Tibial nerve (tissue), 4 donors: ENCODE results near the gene TMEM101. TPM values are rescaled to one million over a fixed set of nuclear protein-coding genes. Genes with fewer than 3 reads are reported as not detected.

Experiments
- DNase-seq, 2 donors: peaks; one replicate each; pipeline ENCODE4 v3.0.0-alpha.2; 2019; ENCODE audit warnings: low spot score in 2 of 2
- H3K27ac ChIP-seq, 4 donors: fragments of 200-600 bp; sonication (generic) in 3 of 4; one replicate each; pipeline ENCODE4 v1.5.1; 2017 to 2019; ENCODE audit warnings: mild to moderate bottlenecking in 1 of 4
- H3K27me3 ChIP-seq, 2 donors: fragments of 200-600 bp; sonication (generic) in 1 of 2; one replicate each; pipeline versions ENCODE4 v1.5.1 to v1.6.0; 2017 to 2019
- H3K36me3 ChIP-seq, 3 donors: fragments of 200-600 bp; sonication (generic); one replicate each; pipeline ENCODE4 v1.5.1; 2018 to 2019
- H3K4me1 ChIP-seq, 4 donors: fragments of 200-600 bp; sonication (generic) in 3 of 4; one replicate each; pipeline ENCODE4 v1.5.1; 2017 to 2019
- H3K4me3 ChIP-seq, 4 donors: fragments of 200-600 bp; sonication (generic) in 3 of 4; one replicate each; pipeline ENCODE4 v1.5.1; 2017 to 2019; ENCODE audit warnings: mild to moderate bottlenecking in 1 of 4, moderate library complexity in 1 of 4
- H3K9me3 ChIP-seq, 4 donors: fragments of 200-600 bp; sonication (generic) in 3 of 4; one replicate each; pipeline ENCODE4 v1.5.1; 2017 to 2019
- EP300 ChIP-seq, 2 donors: sonication (generic); formaldehyde crosslinking; IDR thresholded peaks; one replicate each; pipeline ENCODE4 v1.6.1; 2017; ENCODE audit warnings: antibody characterized with exemption in 2 of 2, mild to moderate bottlenecking in 1 of 2
- POLR2A ChIP-seq, 2 donors: fragments of 450-650 bp; IDR thresholded peaks; one replicate each; pipeline ENCODE4 v1.6.1; 2017; ENCODE audit warnings: antibody characterized with exemption in 2 of 2, mild to moderate bottlenecking in 2 of 2, moderate library complexity in 2 of 2
- WGBS, 2 donors: methylation state at CpG; one replicate each; pipeline ENCODE4 v1.1.5; 2018; 5-methylcytosine and 5-hydroxymethylcytosine counted together
- total RNA-seq, 4 donors: library from RNA; depleted of rRNA; stranded (reverse); fragments of >200 nt; gene quantifications; one replicate each; pipeline ENCODE4 v1.1.0, GENCODE V29; 2016
- TF ChIP-seq, protein P1 (sequence below), 5 experiments: fragments of 200-600 bp in 3 of 5; fragments of 450-650 bp in 2 of 5; sonication (generic) in 3 of 5; IDR thresholded peaks; one replicate each; pipeline ENCODE4 v1.5.1; 2016 to 2019; ENCODE audit warnings: antibody characterized with exemption in 5 of 5, mild to moderate bottlenecking in 3 of 5, moderate library complexity in 2 of 5

Gene TMEM101
- total RNA-seq, 4 donors from 2014 or later, result 28.6 to 41.2 (median 34.5) TPM

DNA sequence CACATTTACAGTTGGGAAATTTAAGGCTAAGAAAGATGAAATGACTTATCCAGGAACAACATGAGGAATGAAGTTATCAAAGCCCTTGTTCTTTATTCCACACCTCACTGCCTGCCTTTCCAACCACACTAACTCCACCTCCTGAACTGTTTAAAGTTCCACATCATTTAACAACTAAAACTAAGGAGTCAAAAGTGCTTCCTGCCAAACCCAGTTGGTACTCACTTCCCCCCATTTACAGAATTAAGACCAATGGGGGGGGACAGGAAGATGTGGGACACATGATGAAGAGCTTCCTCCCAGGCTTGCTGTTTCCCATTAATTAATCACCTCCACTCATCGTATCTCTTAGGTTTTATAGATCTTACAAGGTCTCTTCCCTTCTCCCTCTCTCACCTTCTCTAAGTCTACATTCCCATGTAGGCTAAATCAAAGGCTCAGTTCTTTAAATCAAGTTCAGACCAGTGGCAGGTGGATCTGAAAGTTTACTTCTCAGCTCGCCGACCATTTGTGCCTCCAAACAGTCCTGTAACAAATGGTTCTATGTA lies 19.2 kb upstream of the TMEM101 start:
- TF ChIP-seq POLR2A (IDR thresholded peaks at IDR 0.05) (no peak), EP300 (IDR thresholded peaks at IDR 0.05) (no peak)
- TF ChIP-seq, protein P1, sequence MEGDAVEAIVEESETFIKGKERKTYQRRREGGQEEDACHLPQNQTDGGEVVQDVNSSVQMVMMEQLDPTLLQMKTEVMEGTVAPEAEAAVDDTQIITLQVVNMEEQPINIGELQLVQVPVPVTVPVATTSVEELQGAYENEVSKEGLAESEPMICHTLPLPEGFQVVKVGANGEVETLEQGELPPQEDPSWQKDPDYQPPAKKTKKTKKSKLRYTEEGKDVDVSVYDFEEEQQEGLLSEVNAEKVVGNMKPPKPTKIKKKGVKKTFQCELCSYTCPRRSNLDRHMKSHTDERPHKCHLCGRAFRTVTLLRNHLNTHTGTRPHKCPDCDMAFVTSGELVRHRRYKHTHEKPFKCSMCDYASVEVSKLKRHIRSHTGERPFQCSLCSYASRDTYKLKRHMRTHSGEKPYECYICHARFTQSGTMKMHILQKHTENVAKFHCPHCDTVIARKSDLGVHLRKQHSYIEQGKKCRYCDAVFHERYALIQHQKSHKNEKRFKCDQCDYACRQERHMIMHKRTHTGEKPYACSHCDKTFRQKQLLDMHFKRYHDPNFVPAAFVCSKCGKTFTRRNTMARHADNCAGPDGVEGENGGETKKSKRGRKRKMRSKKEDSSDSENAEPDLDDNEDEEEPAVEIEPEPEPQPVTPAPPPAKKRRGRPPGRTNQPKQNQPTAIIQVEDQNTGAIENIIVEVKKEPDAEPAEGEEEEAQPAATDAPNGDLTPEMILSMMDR (IDR thresholded peaks at IDR 0.05), result no peak
- H3K36me3 ChIP-seq, result peaks cover 6 to 70% (median 19%) of the 10 kb centered on the region in 3 donors
- 76 to 78% methylated on average over 3 of the region's 3 CpGs for WGBS, 2 donors
- no peaks in the 10 kb centered on the region for H3K9me3 ChIP-seq
- no peaks in the 10 kb centered on the region for H3K4me1 ChIP-seq
- H3K27me3 ChIP-seq, result no peaks in the 10 kb centered on the region
- H3K4me3 ChIP-seq, result no peak overlapping the region
- no peak overlapping the region for H3K27ac ChIP-seq
- DNase-seq, result no peak

DNA sequence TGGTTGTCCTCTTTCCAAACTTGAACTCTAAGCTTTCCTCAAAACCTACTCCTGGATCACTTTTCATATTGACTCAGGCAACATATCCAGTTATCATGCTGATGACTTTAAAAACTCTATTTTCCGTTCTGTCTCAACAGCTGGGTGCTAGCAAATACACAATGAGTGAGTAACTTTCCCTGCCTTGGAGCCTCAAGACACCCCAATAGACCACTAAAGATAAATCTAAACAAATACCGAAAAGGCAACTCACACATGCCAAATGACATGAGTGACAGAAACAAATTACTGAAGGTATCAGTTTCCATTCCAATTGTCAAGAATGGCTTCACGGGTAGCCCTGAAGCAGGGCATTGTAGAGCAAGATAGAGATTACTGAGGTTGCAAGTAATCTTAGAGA lies 15.7 kb upstream of the TMEM101 start:
- WGBS, 2 donors, result 91 to 96% methylated on average over 3 of the region's 3 CpGs
- H3K36me3 ChIP-seq, result peaks cover 0 to 56% (median 5%) of the 10 kb centered on the region in 3 donors
- no peaks in the 10 kb centered on the region for H3K4me1 ChIP-seq
- H3K27me3 ChIP-seq, result no peaks in the 10 kb centered on the region
- no peak overlapping the region for H3K4me3 ChIP-seq
- no peaks in the 10 kb centered on the region for H3K9me3 ChIP-seq
- no peak overlapping the region for H3K27ac ChIP-seq
- no peak for DNase-seq
- no peak for TF ChIP-seq POLR2A (IDR thresholded peaks at IDR 0.05)
- no peak for TF ChIP-seq EP300 (IDR thresholded peaks at IDR 0.05)
- TF ChIP-seq, protein P1 (IDR thresholded peaks at IDR 0.05), result no peak

DNA sequence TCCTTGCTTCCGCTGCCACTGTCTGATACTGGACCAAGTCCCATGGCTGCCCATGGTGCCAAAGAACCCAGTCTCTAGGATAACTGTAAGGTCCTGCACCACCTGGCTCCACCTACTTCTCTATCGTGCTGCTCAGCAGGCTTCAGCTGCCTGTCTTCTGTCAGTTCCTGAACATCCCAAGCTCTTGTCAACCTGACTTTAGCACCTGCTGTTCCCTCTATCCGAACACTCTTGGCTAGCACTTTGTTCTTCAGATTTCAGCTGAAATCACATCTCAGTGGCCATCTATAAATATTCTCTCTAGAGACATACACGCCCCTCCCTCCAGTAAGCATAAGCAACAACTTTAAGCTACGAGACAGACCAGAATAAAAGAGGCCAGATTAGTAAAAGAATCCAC lies 15.0 kb upstream of the TMEM101 start:
- no peak overlapping the region for H3K4me3 ChIP-seq
- H3K36me3 ChIP-seq, result peaks cover 0 to 60% (median 5%) of the 10 kb centered on the region in 3 donors
- no peak for TF ChIP-seq EP300 (IDR thresholded peaks at IDR 0.05)
- WGBS, 2 donors, result 77 to 79% methylated on average over 5 of the region's 5 CpGs
- H3K27ac ChIP-seq, result no peak overlapping the region
- H3K4me1 ChIP-seq, result no peaks in the 10 kb centered on the region
- H3K27me3 ChIP-seq, result no peaks in the 10 kb centered on the region
- no peak for DNase-seq
- H3K9me3 ChIP-seq, result no peaks in the 10 kb centered on the region

DNA sequence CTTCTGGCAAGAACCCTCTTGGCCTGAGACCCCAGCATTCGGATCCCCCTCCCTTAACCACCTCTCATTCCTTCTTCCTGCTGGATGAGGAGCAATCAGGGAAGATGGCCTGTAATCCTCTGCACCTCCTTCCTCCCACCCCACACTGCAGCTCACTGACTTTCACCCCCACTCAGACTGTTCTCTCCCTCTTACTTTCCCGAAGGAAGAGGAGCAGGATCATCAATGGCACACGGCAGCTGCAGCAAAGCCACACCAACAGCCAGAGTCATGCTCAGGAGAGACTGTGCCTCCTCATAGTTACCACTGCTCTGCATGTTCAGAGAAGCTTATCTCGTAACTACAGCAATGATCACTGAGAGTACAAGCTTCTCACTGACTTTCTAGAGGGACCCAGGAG lies 10.1 kb upstream of the TMEM101 start:
- no peak overlapping the region for H3K4me3 ChIP-seq
- no peak for DNase-seq
- 77 to 79% methylated on average over 4 of the region's 4 CpGs for WGBS, 2 donors
- TF ChIP-seq, protein P1 (IDR thresholded peaks at IDR 0.05), result no peak
- no peak for TF ChIP-seq EP300 (IDR thresholded peaks at IDR 0.05)
- TF ChIP-seq POLR2A (IDR thresholded peaks at IDR 0.05), result no peak
- H3K4me1 ChIP-seq, result no peaks in the 10 kb centered on the region
- H3K36me3 ChIP-seq, result peaks cover 0 to 52% (median 0%) of the 10 kb centered on the region in 3 donors
- H3K27ac ChIP-seq, result no peak overlapping the region
- H3K9me3 ChIP-seq, result no peaks in the 10 kb centered on the region
- no peaks in the 10 kb centered on the region for H3K27me3 ChIP-seq

DNA sequence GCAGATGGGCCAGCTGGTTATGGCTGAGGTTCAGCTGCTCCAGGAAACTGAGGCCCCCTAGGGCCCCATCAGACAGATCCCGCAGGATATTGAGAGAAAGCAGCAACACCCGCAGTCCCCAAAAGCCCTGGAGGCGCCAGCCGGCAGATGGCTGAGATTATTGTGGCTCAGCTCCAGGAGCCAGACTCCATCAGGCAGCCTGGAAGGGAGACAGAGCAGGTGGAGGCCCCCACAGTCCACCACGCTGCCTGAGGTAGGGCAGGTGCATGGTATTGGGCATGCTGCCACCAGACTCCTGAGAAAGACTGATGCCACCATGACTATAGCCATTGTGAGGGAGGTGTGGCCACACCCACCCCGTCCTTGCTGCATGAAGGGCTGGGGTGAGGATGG lies 9.5 kb upstream of the TMEM101 start:
- Histone ChIP-seq H3K27ac (no peak overlapping the region), H3K9me3 (no peaks in the 10 kb centered on the region), H3K4me1 (no peaks in the 10 kb centered on the region), H3K4me3 (no peak overlapping the region), H3K27me3 (no peaks in the 10 kb centered on the region), H3K36me3 (peaks cover 0 to 50% (median 0%) of the 10 kb centered on the region in 3 donors)
- 67 to 87% methylated on average over 2 to 5 of the region's 6 CpGs for WGBS, 2 donors
- DNase-seq, result no peak
- TF ChIP-seq POLR2A (IDR thresholded peaks at IDR 0.05) (no peak), EP300 (IDR thresholded peaks at IDR 0.05) (no peak)
- TF ChIP-seq, protein P1 (IDR thresholded peaks at IDR 0.05), result no peak
